GM19043 (cell line): ENCODE measurements around the gene PPARGC1A.

Source experiments
- ATAC-seq: cut with Tn5 transposase; IDR thresholded peaks from one replicate; pipeline ENCODE4 v1.9.1; 2021; ENCODE audit warnings: low read depth; ENCODE audit not compliant: unreplicated experiment

PPARGC1A gene

GRCh38 chr4:23782778-23783437 is 106.9 kb downstream of the PPARGC1A start:
- ATAC-seq: no peak

GRCh38 chr4:23779839-23780238 is 110.0 kb downstream of the PPARGC1A start:
- no peak for ATAC-seq

DNA sequence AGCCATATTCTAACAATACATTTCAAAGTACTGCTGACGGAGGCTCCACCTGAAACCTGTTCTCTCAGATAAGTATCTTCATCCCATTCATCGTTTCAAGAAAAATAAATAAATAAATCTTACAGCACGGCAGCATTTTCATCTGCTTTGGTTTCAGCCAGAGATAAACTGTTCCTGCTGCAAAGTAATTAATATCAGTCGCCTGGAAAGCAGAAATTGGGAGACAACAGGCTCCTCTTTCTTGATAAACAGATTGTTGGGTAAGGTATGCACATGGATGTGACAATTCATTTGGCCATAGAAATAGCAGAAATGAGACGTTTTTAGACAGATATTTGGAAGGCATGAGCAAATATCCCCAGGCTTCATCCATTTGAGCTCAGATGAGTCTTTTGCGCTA is 110.4 kb downstream of the PPARGC1A start:
- no peak for ATAC-seq

- ATAC-seq: no peak
Observed at GRCh38 chr4:23775694-23776093, 114.2 kb downstream of the PPARGC1A start.

GRCh38 chr4:23774909-23775308 is 114.9 kb downstream of the PPARGC1A start:
- no peak for ATAC-seq

- ATAC-seq: no peak
Observed at GRCh38 chr4:23773884-23774636, 115.8 kb downstream of the PPARGC1A start.

- no peak for ATAC-seq
Observed at GRCh38 chr4:23770011-23770410, 119.8 kb downstream of the PPARGC1A start.

GRCh38 chr4:23769406-23769805 is 120.4 kb downstream of the PPARGC1A start:
- ATAC-seq: no peak

DNA sequence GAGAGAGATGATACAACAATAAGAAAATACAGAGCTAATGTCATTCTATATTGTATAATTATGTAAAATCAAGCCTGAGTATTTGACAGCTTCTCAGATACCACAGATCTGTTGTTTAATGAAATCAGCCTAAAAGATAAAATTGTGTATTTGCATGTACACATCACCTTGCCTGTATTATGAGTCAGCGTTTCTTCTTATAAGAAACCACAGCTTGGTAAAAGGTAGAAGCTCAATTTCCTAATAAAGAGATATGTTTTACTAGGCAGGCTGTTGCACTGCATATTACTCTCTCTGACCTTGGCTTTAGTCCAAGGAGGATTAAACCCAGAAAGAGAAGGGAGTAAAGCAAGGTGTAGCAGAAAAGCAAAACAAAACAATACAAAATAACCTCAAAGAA is 121.3 kb downstream of the PPARGC1A start:
- ATAC-seq: no peak

DNA sequence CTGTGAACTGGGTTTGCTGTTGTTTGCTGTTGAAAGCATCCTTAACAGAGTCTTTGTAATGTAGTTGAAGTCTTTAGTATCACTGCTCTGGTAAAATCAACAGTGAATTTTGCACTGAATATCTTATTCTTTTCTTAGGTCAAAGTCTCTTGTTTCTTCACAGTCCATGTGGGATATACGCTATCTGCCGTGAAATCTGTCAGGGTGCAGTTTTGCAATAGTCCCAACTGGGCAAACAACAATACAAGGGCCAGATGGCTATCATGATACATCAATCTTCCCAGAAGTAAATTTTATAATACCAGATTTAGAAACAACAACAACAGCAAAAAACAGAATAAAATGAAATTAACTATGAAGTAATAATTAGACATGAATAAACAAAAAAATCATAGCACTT is 123.5 kb downstream of the PPARGC1A start:
- ATAC-seq: no peak

- no peak for ATAC-seq
Observed at GRCh38 chr4:23763559-23763958, 126.3 kb downstream of the PPARGC1A start.

DNA sequence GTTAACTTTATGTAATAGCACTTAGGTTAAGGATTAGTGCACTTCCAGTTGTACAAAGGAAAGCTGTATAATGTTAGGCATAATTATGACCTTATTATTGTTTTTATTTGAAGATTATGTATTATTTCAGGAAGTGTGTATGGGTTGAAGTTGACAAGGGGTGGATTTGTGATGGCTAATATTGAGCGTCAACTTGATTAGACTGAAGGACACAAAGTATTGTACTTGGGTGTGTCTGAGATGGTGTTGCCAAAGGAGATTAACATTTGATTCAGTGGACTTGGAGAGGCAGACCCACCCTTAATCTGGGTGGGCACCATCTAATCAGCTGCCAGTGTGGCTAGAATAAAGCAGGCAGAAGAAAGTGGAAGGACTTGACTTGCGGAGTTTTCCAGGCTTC is 127.3 kb downstream of the PPARGC1A start:
- no peak for ATAC-seq

- ATAC-seq: no peak
Observed at GRCh38 chr4:23759066-23759465, 130.8 kb downstream of the PPARGC1A start.

GRCh38 chr4:23754688-23755087 is 135.2 kb downstream of the PPARGC1A start:
- ATAC-seq: no peak

DNA sequence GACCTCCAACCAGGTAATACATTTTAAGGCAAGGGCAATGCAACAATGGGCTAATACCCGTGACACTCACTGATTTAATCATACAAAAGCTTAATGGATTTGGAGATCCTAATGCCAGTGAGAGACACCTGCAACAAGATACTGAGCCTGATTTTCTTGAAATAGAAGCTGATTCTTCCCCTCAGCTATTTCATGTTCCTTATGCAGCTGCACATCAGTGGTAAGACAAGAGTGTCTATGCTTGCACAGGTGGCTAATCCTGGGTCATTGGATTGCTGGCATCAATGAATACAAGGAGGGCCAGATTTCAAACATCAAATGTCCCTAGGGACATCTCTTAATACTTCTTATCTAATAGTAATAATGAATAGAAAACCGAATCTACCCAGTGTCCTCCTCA is 139.7 kb downstream of the PPARGC1A start:
- no peak for ATAC-seq

DNA sequence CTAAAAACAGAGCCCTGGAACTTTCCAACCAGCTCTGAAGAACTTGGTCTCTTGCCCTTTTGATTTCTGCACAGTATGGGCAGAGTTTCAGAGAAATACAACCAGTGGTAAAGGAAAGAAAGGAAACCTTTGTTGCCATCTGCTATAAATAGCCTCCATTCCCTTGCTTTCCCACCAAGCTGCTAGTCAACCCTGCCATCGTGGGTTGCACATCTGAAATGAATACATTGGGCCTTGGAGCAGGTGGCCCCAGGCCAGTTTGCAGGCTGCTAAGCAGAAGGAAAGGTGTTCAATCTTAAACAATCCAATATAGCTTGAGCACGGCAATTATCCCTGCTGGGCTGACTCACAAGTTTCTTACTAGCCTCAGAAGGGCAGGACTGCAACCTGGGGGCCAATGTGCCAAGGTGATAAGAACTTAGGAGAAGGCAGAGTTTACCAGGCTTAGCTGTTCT is 142.5 kb downstream of the PPARGC1A start:
- no peak for ATAC-seq

GRCh38 chr4:23746672-23747071 is 143.2 kb downstream of the PPARGC1A start:
- no peak for ATAC-seq

DNA sequence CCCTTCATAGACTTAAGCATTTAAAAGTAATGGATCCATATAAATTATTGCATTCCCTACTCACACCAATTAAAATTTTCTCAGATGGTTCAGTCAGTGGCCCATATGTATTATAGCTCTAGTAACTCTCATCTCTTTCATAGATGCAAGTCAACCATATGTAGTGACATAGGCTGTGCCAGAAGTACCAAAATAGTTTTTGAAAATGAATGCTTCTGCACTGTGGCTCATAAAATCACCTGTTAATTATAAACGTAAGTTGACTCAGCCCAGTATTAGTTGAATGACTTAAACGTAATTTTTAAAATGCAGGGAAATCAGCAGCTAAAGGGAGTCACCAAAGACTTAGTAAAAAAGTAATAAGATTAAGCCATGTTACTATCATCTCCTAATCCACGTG is 143.8 kb downstream of the PPARGC1A start:
- ATAC-seq: no peak

GRCh38 chr4:23745377-23745776 is 144.5 kb downstream of the PPARGC1A start:
- ATAC-seq: no peak
